Small intestine (tissue), 7 donors: ENCODE data around the gene STAP2. TPM values are rescaled to one million over a fixed set of nuclear protein-coding genes. Genes with fewer than 3 reads are reported as not detected.
"Not testable (repeated sequence)": the region's sequence is repeated elsewhere in the genome, so short reads cannot be mapped to it uniquely, and the experiment has no call there.

ENCODE experiments used
- DNase-seq, 2 donors: peaks; one replicate each; pipeline versions ENCODE4 v3.0.0 to v3.0.0-alpha.2; 2013
- FAIRE-seq: peaks from 2 replicates; lab custom pipeline; 2012; peaks lifted over from hg19 to GRCh38; lab: Jason Lieb, UNC
- H3K27ac ChIP-seq, 3 donors: one replicate each; pipeline ENCODE4 v1.5.1; 2013; ENCODE audit warnings: low read length in 2 of 3, mild to moderate bottlenecking in 2 of 3, control low read depth in 1 of 3, inconsistent platforms in 1 of 3, low read depth in 1 of 3, moderate library complexity in 1 of 3
- H3K27me3 ChIP-seq, 3 donors: one replicate each; pipeline ENCODE4 v1.6.1; 2013; ENCODE audit warnings: low read length in 3 of 3, inconsistent platforms in 1 of 3; ENCODE audit not compliant: control insufficient read depth in 3 of 3, insufficient read depth in 3 of 3
- H3K36me3 ChIP-seq, 3 donors: one replicate each; pipeline ENCODE4 v1.6.1; 2013; ENCODE audit warnings: low read length in 3 of 3, inconsistent platforms in 1 of 3, low read depth in 1 of 3, mild to moderate bottlenecking in 1 of 3, moderate library complexity in 1 of 3; ENCODE audit not compliant: control insufficient read depth in 3 of 3, insufficient read depth in 2 of 3
- H3K4me1 ChIP-seq, 3 donors: one replicate each; pipeline ENCODE4 v1.6.1; 2013; ENCODE audit warnings: low read length in 2 of 3, inconsistent platforms in 1 of 3, low read depth in 1 of 3, mild to moderate bottlenecking in 1 of 3, moderate library complexity in 1 of 3; ENCODE audit not compliant: control insufficient read depth in 3 of 3, insufficient read depth in 2 of 3
- H3K4me3 ChIP-seq, 3 donors: one replicate each; pipeline ENCODE4 v1.5.1; 2013; ENCODE audit warnings: low read length in 3 of 3, control low read depth in 1 of 3, inconsistent platforms in 1 of 3, low read depth in 1 of 3, mild to moderate bottlenecking in 1 of 3, moderate library complexity in 1 of 3
- H3K9me3 ChIP-seq, 2 donors: one replicate each; pipeline ENCODE4 v1.6.1; 2013; ENCODE audit warnings: low read depth in 1 of 2, low read length in 1 of 2; ENCODE audit not compliant: control insufficient read depth in 2 of 2, insufficient read depth in 1 of 2
- WGBS, 3 donors: extraction: QIAGEN DNeasy Blood & Tissue Kit; methylation state at CpG; one replicate each; pipeline ENCODE4 v1.1.7; 2013; 5-methylcytosine and 5-hydroxymethylcytosine counted together
- polyA plus RNA-seq, 4 donors: library from polyadenylated mRNA; stranded (reverse) in 3 of 4; unstranded in 1 of 4; fragments of 200-250 nt in 3 of 4; fragments of 120-200 nt in 1 of 4; gene quantifications; one replicate each; pipeline versions ENCODE4 v1.2.1 to v1.2.3, GENCODE V29; 2013
- donor health status: healthy with polysubstance abuse.
- donor health status: control.
- donor health status: control.
- donor health status: Bipolar disorder and iron deficiency.
- donor health status: healthy.

The STAP2 gene
- polyA plus RNA-seq, 4 donors, result 75.5 to 261 (median 140) TPM

DNA sequence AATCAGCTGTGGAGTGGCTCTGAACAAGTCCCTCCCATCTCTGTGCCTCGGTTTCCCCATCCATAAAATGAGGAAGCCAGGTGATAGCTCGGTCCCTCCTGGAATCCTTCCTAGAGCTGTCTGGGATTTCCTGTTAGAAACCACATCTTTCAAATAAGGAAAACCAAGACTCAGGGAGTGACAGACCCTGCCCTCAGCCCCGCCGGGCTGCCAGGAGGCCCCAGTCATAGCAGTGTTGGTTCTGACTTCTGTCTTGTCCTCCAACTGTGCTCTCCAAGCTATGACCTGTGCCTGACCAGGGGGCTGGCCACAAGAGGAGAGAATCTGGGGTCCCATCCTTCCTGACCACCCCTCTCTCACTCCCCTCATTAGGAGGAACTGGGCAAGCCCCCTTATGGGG, 60.6 kb downstream of the STAP2 start:
- FAIRE-seq (no peak), DNase-seq (no peak)
- Histone ChIP-seq H3K27ac (no peak overlapping the region), H3K9me3 (no peaks in the 10 kb centered on the region), H3K4me1 (no peaks in the 10 kb centered on the region), H3K4me3 (no peak overlapping the region), H3K27me3 (peaks cover 11 to 49% (median 16%) of the 10 kb centered on the region in 3 donors), H3K36me3 (peaks cover 0 to 4% (median 0%) of the 10 kb centered on the region in 3 donors)
- 15 to 28% (median 25%) methylated on average over 4 of the region's 4 CpGs for WGBS, 3 donors

DNA sequence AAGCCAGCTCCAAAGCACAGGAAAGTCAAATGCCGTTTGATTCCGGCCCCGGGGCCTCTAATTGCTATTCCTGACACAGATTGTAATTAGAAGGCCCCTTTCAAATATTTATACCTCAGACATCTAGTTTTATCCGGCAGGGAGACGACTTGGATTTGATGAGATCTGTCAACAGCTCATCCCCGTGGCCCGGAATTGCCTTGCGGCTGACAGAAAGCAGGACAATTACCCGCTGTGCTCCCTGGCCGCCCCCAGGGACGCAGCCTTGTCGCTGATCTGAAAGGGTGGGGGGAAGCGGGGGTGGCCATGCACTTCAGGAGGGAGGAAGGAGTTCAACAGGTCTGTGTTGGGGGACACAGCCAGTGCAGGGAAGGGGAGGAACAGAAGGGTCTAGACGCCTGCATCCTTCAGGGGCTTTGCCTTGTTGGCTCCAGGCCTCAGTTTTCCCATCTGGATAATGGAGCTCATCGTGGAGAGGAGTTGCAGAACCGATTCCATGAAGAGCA, 61.4 kb downstream of the STAP2 start:
- peaks cover 11 to 45% (median 16%) of the 10 kb centered on the region in 3 donors for H3K27me3 ChIP-seq
- no peaks in the 10 kb centered on the region for H3K9me3 ChIP-seq
- H3K4me1 ChIP-seq, result no peaks in the 10 kb centered on the region
- H3K27ac ChIP-seq, result no peak overlapping the region
- WGBS, 3 donors, result 30 to 43% (median 43%) methylated on average over 16 of the region's 16 CpGs
- H3K36me3 ChIP-seq, result peaks cover 0 to 6% (median 0%) of the 10 kb centered on the region in 3 donors
- H3K4me3 ChIP-seq, result no peak overlapping the region
- FAIRE-seq (no peak), DNase-seq (no peak)

DNA sequence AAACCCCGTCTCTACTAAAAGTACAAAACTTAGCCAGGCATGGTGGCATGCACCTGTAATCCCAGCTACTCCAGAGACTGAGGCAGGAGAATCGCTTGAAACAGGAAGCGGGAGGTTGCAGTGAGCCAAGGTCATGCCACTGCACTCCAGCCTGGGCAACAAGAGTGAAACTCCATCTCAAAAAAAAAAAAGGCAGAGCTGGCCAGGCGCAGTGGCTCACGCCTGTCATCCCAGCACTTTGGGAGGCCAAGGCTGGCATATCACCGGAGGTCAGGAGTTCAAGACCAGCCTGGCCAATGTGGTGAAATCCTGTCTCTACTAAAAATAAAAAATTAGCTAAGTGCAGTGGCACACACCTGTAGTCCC, 64.3 kb downstream of the STAP2 start:
- not testable (repeated sequence) for H3K4me3 ChIP-seq, FAIRE-seq, H3K4me1 ChIP-seq, H3K27ac ChIP-seq, DNase-seq, H3K9me3 ChIP-seq
- WGBS, 3 donors, result 88 to 89% (median 89%) methylated on average over 6 of the region's 6 CpGs
- peaks cover 1 to 22% (median 3%) of the 10 kb centered on the region in 3 donors for H3K27me3 ChIP-seq
- H3K36me3 ChIP-seq, result peaks cover 0 to 29% (median 5%) of the 10 kb centered on the region in 3 donors

Other genes starting within 250 kb of the STAP2 start
- 100 to 1,000 TPM; 157 to 522 (median 388) TPM for gene MAP2K2, start 214.7 kb downstream of the STAP2 start, polyA plus RNA-seq
- 100 to 1,000 TPM in 3 of 4 donors, 10 to 100 TPM in 1; 77.2 to 658 (median 308) TPM for gene CREB3L3, start 185.2 kb downstream of the STAP2 start, polyA plus RNA-seq
- 10 to 100 TPM; 24.1 to 48.1 (median 42.9) TPM for gene SIRT6, start 156.3 kb downstream of the STAP2 start, polyA plus RNA-seq
- gene ANKRD24, start 156.1 kb downstream of the STAP2 start, polyA plus RNA-seq, result 1 to 10 TPM; 1.6 to 3.1 (median 2.3) TPM
- gene EBI3, start 109.3 kb downstream of the STAP2 start, polyA plus RNA-seq, result 1 to 10 TPM in 3 of 4 donors, under 1 TPM in 1; 0.89 to 6.2 (median 4.9) TPM
- 10 to 100 TPM; 22.8 to 31.0 (median 29.0) TPM for gene YJU2, start 91.7 kb downstream of the STAP2 start, polyA plus RNA-seq
- gene SHD, start 59.6 kb downstream of the STAP2 start, polyA plus RNA-seq, result 10 to 100 TPM in 2 of 4 donors, 1 to 10 TPM in 2; 4.7 to 25.7 (median 10.6) TPM
- 1 to 10 TPM; 1.2 to 6.2 (median 3.2) TPM for gene TMIGD2, start 36.4 kb downstream of the STAP2 start, polyA plus RNA-seq
- 1 to 10 TPM; 1.3 to 3.2 (median 2.0) TPM for gene FSD1, start 34.2 kb downstream of the STAP2 start, polyA plus RNA-seq
- 10 to 100 TPM; 20.9 to 45.1 (median 35.4) TPM for gene MPND, start 4.7 kb upstream of the STAP2 start, polyA plus RNA-seq
- gene SH3GL1, start 61.7 kb upstream of the STAP2 start, polyA plus RNA-seq, result 100 to 1,000 TPM in 3 of 4 donors, 10 to 100 TPM in 1; 64.9 to 132 (median 104) TPM
- gene CHAF1A, start 63.8 kb upstream of the STAP2 start, polyA plus RNA-seq, result 10 to 100 TPM in 2 of 4 donors, 1 to 10 TPM in 2; 4.0 to 13.5 (median 9.4) TPM
- 100 to 1,000 TPM in 3 of 4 donors, 10 to 100 TPM in 1; 82.7 to 194 (median 133) TPM for gene UBXN6, start 119.0 kb upstream of the STAP2 start, polyA plus RNA-seq
- gene HDGFL2, start 133.5 kb upstream of the STAP2 start, polyA plus RNA-seq, result 10 to 100 TPM; 18.4 to 40.2 (median 28.5) TPM
- 10 to 100 TPM in 1 of 4 donors, 1 to 10 TPM in 1, under 1 TPM in 2; 0.50 to 16.9 (median 1.1) TPM for gene PLIN4, start 179.7 kb upstream of the STAP2 start, polyA plus RNA-seq
- gene PLIN5, start 196.4 kb upstream of the STAP2 start, polyA plus RNA-seq, result 1 to 10 TPM in 3 of 4 donors, under 1 TPM in 1; 0.27 to 4.5 (median 1.9) TPM
- 1 to 10 TPM in 2 of 4 donors, under 1 TPM in 2; 0.67 to 9.8 (median 2.6) TPM for gene LRG1, start 201.2 kb upstream of the STAP2 start, polyA plus RNA-seq
- gene SEMA6B, start 220.9 kb upstream of the STAP2 start, polyA plus RNA-seq, result 1 to 10 TPM in 3 of 4 donors, under 1 TPM in 1; 0.22 to 6.0 (median 2.0) TPM